HG03521 (cell line): Measurements from ENCODE around the gene DDIT4.
"Not testable (repeated sequence)": the region's sequence is repeated elsewhere in the genome, so short reads cannot be mapped to it uniquely, and the experiment has no call there.

Source experiments
- ATAC-seq: cut with Tn5 transposase; IDR thresholded peaks from one replicate; pipeline ENCODE4 v1.9.1; 2021; ENCODE audit warnings: mild to moderate bottlenecking, moderate library complexity; ENCODE audit not compliant: unreplicated experiment

Gene DDIT4

GRCh38 chr10:72273410-72274212 is at the start of gene DDIT4:
Gene DDIT4, plus strand, starts transcription at chr10:72273924. Its CDS starts 293 bp downstream, at chr10:72274217.
- ATAC-seq: peak; percentile 85

DNA sequence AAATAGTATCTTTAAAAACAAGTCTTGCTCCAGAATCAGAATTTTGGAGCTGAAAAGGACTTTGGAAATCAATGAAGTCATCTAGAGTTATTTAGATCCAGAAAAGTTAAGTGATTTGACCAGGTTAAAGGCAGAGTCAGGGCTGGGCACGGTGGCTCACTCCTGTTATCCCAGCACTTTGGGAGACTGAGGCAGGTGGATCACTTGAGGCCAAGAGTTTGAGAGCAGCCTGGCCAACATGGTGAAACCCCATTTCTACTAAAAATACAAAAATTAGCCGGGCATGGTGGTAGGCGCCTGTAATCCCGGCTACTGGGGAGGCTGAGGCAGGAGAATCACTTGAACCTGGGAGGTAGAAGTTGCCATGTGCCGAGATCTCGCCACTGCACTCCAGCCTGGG is 49.5 kb upstream of the DDIT4 start:
- not testable (repeated sequence) for ATAC-seq

DNA sequence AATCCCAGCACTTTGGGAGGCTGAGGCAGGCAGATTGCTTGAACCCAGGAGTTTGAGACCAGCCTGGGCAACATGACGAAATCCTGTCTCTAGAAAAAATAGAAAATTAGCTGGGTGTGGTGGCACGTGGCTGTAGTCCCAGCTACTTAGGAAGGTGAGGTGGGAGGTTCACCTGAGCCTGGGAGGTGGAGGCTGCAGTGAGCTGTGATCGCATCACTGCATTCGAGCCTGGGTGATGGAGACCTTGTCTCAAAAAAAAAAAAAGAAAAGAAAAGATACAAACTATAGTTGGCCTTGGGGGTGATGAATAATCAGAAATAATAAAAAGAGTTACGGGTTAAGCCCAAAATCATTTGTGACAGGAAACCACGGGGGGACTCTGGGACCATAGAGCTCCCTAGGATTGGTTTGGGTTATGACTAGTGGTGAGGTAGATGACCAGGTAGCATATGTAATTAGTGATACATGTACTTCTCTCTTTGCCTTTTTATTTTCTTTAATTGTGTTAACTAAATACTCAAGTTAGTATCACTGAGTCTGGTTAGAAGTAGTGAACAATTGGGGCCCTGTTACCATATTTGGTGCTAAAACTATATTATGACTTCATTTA is 47.2 kb upstream of the DDIT4 start:
- ATAC-seq: no peak

DNA sequence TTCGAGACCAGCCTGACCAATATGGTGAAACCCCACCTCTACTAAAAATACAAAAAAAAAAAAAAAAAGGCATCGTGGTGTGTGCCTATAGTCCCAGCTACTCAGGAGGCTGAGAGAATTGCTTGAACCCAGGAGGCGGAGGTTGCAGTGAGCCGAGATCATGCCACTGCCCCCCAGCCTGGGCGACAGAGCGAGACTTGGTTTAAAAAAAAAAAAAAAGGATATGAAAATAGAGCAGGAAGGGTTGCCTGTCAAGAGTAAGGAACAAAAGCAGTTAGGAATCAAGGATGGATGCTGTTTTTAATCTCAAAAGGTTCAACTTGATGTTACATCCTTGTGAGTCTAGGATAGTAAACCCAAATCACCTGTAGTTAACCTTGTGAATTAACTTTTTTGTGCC is 45.9 kb upstream of the DDIT4 start:
- ATAC-seq: no peak

GRCh38 chr10:72228318-72228751 is 45.4 kb upstream of the DDIT4 start:
- no peak for ATAC-seq

- no peak for ATAC-seq
These were observed 44.2 kb upstream of the DDIT4 start for GRCh38 chr10:72229261-72230251.

- ATAC-seq: no peak
These were observed 40.1 kb upstream of the DDIT4 start for GRCh38 chr10:72233621-72234020.

DNA sequence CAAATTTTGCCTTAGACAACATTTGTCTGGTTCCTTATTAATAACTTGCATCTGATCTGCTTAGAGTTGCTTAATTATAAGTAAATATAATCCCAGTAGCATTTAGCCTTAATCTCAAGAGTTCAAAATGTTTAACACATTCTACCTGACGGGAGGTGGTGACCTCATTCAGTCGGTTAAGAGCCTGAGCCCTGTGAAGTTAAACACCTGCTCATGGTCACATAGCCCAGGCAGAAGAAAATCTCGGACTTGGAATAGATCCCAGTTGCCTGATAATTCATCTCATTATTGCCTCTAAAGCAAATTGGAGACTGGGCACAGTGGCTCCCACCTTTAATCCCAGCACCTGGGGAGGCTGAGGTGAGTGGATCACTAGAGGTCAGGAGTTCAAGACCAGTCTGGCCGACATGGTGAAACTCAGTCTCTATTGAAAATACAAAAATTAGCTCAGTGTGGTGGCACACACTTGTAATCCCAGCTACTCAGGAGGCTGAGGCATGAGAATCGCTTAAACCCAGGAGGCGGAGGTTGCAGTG is 39.1 kb upstream of the DDIT4 start:
- no peak for ATAC-seq

DNA sequence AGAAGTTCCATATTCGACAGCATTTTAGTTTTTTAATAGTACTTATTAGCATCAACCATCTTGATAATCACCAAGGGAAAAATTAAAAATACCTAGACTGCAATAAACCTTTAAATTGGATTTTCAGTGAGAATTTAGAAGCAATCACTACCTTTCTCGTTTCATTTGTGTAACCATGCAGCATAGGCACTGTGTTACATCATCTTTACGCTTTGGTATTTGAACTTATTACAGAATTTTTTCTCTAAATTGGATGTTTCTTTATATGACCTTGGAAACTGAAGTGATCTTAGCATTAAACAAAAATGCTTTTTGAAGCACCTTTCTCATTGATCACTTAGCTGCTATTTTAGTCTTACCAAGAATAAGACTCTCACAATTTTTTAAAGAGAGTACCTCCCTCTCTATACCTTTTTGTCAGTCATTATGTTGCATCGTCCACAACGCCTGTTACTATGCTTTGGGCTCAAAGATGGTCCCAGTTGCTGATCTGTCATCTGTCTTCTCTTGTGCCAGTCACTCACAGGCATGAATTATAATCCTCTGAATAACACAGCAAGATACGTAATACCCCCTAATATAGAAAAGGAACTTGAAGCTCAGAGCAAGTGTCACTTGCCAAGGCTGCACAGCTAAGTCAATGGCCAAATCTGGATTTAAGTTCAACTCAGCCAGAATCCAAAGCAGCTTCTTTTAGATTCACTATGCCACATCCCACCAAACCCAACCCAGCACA is 38.0 kb upstream of the DDIT4 start:
- no peak for ATAC-seq

DNA sequence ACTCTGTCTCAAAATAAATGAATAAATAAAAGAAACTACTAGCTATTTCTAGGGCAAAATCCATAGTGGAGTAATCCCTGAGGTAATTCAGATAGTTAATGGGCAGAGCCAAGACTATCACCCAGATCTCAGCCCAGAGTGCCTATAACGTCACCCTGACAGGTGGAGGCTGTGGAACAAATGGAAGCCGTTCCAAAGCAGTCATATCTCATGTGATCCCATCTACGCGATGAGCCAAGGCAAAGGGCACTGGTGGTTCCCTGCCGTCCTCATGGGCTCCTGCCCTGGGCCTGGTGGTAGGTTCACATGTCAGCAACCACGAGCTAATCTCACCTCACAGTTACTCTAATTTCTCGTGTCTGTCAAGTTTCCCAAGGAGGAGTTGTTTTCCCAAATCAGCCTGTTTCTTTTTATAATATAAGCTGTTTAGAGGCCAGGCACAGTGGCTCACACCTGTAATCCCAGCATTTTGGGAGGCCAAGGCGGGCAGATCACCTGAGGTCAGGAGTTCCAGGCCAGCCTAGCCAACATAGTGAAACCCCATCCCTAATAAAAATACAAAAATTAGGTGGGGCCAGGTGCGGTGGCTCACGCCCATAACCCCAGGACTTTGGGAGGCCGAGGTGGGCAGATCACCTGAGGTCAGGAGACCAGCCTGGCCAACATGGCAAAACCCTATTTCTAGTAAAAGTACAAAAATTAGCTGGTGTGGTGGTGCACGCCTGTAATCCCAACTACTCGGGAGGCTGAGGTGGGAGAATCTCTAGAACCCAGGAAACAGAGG is 35.1 kb upstream of the DDIT4 start:
- no peak for ATAC-seq

DNA sequence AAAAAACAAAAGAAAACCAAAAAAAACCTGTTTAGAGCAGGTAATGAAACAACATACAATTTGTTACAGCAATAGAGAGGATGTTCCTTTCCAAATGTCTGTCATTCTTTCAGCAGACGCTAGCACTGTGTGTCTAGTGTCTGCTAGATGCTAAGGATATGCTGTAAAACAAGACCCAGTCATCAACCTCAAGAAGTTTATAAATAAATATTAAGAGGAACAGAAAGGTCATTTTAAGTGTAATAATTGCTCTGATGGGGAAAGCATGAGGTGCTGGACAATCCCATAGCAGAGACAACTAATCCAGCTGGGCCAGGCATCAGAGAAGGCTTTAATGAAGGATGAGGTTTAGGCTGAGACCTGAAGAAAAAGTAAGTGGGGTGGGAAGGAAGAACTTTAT is 34.3 kb upstream of the DDIT4 start:
- no peak for ATAC-seq

DNA sequence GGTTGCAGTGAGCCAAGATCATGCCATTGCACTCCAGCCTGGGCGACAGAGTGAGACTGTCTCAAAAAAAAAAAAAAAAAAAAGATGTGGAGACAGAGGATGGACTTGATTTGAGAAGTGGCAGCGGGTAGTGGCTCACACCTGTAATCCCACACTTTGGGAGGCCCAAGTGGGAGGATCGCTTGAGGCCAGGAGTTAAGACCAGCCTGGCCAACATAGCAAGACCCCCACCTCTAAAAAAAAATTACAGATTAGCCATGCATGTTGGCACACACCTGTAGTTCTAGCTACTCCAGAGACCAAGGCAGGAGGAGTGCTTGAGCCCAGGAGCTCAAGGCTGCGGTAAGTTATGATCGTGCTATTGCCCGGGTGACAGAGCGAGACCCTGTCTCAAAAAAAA is 33.4 kb upstream of the DDIT4 start:
- no peak for ATAC-seq

- ATAC-seq: no peak
These were observed 32.0 kb upstream of the DDIT4 start for GRCh38 chr10:72241691-72242252.

DNA sequence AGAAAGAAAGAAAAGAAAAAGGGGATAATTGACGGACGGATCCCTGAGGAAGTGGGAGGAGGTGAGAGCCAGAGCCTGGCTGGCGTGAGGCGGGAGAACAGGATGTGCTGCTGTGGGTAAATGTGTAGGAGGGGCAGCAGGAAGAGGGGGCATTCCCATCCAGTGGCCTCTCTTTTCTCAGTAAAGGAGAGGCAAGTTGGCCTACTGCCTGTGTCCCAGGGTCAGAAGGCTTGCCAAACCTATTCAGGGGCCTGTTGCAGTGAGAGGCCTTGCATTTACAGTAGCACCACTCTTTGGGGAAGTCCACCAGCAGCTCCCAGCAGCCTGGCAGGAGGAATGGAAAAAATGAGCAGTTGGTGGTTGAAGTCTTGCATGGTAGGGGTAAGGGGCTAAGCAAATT is 31.0 kb upstream of the DDIT4 start:
- no peak for ATAC-seq

GRCh38 chr10:72243822-72244437 is 29.8 kb upstream of the DDIT4 start:
- ATAC-seq: no peak

DNA sequence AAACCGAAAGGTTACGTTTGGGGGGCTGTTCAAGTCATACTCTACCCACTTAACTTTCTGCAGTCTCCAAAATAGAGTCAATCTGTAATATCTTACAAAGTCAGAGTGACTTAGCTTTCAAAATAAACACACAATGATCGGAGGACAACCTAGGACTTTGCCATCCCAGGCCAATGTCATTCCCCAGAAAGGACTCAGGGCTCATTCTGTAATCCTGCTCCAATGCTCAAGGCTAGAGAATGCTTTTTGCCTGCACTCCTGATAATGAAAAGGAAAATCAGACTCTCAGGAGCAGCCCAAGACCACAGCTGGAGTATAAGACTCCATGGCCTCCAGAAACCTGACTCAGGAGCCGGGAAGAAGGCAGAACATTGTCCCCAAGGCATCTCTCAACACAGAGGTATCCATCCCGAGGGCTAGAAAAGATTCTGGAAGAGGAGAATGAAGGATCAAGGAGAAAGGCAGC is 29.1 kb upstream of the DDIT4 start:
- ATAC-seq: no peak

GRCh38 chr10:72245949-72246525 is 27.7 kb upstream of the DDIT4 start:
- no peak for ATAC-seq

- ATAC-seq: peak; percentile 85
These were observed 25.1 kb upstream of the DDIT4 start for GRCh38 chr10:72248468-72249151.
